Measurements from ENCODE around the gene KCND1.

- peak; percentile 40 for TF ChIP-seq POLR2A (IDR thresholded peaks at IDR 0.05; ENCODE audit: low read length)
- no peak for TF ChIP-seq GATA1 (IDR thresholded peaks at IDR 0.05; ENCODE audit: low read depth, low read length)
These were observed 31.2 kb downstream of the KCND1 start for GRCh38 chrX:48940404-48940955.
